Activated naive CD8-positive, alpha-beta T cell treated with anti-CD3 and anti-CD28 coated beads for 36 hours (primary cell): ENCODE results near the gene PTH2R. TPM values are rescaled to one million over a fixed set of nuclear protein-coding genes. Genes with fewer than 3 reads are reported as not detected.
"Not testable (repeated sequence)": the region's sequence is repeated elsewhere in the genome, so short reads cannot be mapped to it uniquely, and the experiment has no call there.

Experiments used
- DNase-seq: peaks from one replicate; pipeline ENCODE4 v3.0.0; 2021
- H3K27ac Mint-ChIP-seq: one replicate; pipeline ENCODE4 v1.8.0; 2022; ENCODE audit warnings: mild to moderate bottlenecking, moderate library complexity, mixed read lengths
- H3K27me3 Mint-ChIP-seq: one replicate; pipeline ENCODE4 v1.8.0; 2022; ENCODE audit warnings: mild to moderate bottlenecking, mixed read lengths
- H3K36me3 Mint-ChIP-seq: one replicate; pipeline ENCODE4 v1.8.0; 2021; ENCODE audit warnings: mild to moderate bottlenecking, mixed read lengths
- H3K4me1 Mint-ChIP-seq: one replicate; pipeline ENCODE4 v1.8.0; 2021; ENCODE audit warnings: mixed read lengths
- H3K4me3 Mint-ChIP-seq: one replicate; pipeline ENCODE4 v1.8.0; 2022; ENCODE audit warnings: mild to moderate bottlenecking, moderate library complexity, mixed read lengths
- H3K9me3 Mint-ChIP-seq: one replicate; pipeline ENCODE4 v1.8.0; 2022; ENCODE audit warnings: mixed read lengths
- total RNA-seq, 2 experiments: library from RNA; stranded (reverse); gene quantifications; one replicate each; pipeline ENCODE4 v1.2.3, GENCODE V29; 2021

PTH2R gene
- total RNA-seq, 2 experiments from 2014 or later, result 0.08 TPM; not detected in 1

- no peak for DNase-seq
- H3K4me3 Mint-ChIP-seq, result no peak overlapping the region
- H3K27me3 Mint-ChIP-seq, result peaks cover 6% of the 10 kb centered on the region
- no peaks in the 10 kb centered on the region for H3K4me1 Mint-ChIP-seq
- no peaks in the 10 kb centered on the region for H3K9me3 Mint-ChIP-seq
- H3K27ac Mint-ChIP-seq, result no peak overlapping the region
- no peaks in the 10 kb centered on the region for H3K36me3 Mint-ChIP-seq
Measured at GRCh38 chr2:208375491-208376068, 31.0 kb upstream of the PTH2R start.

- not testable (repeated sequence) for H3K36me3 Mint-ChIP-seq, H3K9me3 Mint-ChIP-seq, H3K4me1 Mint-ChIP-seq
Measured at GRCh38 chr2:208377344-208377860, 29.2 kb upstream of the PTH2R start.

GRCh38 chr2:208379192-208379591 lies 27.4 kb upstream of the PTH2R start:
- no peaks in the 10 kb centered on the region for H3K9me3 Mint-ChIP-seq
- H3K36me3 Mint-ChIP-seq, result no peaks in the 10 kb centered on the region
- H3K4me1 Mint-ChIP-seq, result no peaks in the 10 kb centered on the region
- H3K4me3 Mint-ChIP-seq, result no peak overlapping the region
- no peak overlapping the region for H3K27ac Mint-ChIP-seq
- H3K27me3 Mint-ChIP-seq, result peaks cover 23% of the 10 kb centered on the region
- no peak for DNase-seq

More at GRCh38 chr2:208377344-208377860, 29.2 kb upstream of the PTH2R start:
- not testable (repeated sequence) for H3K27me3 Mint-ChIP-seq, H3K4me3 Mint-ChIP-seq, H3K27ac Mint-ChIP-seq, DNase-seq

GRCh38 chr2:208384637-208385036 lies 22.0 kb upstream of the PTH2R start:
- no peak overlapping the region for H3K4me3 Mint-ChIP-seq
- no peaks in the 10 kb centered on the region for H3K36me3 Mint-ChIP-seq
- DNase-seq, result no peak
- no peaks in the 10 kb centered on the region for H3K4me1 Mint-ChIP-seq
- H3K9me3 Mint-ChIP-seq, result no peaks in the 10 kb centered on the region
- no peak overlapping the region for H3K27ac Mint-ChIP-seq
- peaks cover 20% of the 10 kb centered on the region for H3K27me3 Mint-ChIP-seq

GRCh38 chr2:208386541-208386940 lies 20.1 kb upstream of the PTH2R start:
- Mint-ChIP-seq H3K4me1 (no peaks in the 10 kb centered on the region), H3K4me3 (no peak overlapping the region), H3K27me3 (peaks cover 19% of the 10 kb centered on the region), H3K36me3 (peaks cover 1% of the 10 kb centered on the region), H3K27ac (no peak overlapping the region), H3K9me3 (no peaks in the 10 kb centered on the region)
- DNase-seq, result no peak

GRCh38 chr2:208389940-208390339 lies 16.7 kb upstream of the PTH2R start:
- peaks cover 10% of the 10 kb centered on the region for H3K9me3 Mint-ChIP-seq

GRCh38 chr2:208392300-208392699 lies 14.3 kb upstream of the PTH2R start:
- Mint-ChIP-seq H3K27me3 (peaks cover 3% of the 10 kb centered on the region), H3K4me1 (peaks cover 2% of the 10 kb centered on the region), H3K4me3 (no peak overlapping the region), H3K27ac (no peak overlapping the region), H3K9me3 (peaks cover 21% of the 10 kb centered on the region), H3K36me3 (peaks cover 6% of the 10 kb centered on the region)
- DNase-seq, result no peak

More at GRCh38 chr2:208389940-208390339, 16.7 kb upstream of the PTH2R start:
- Mint-ChIP-seq H3K27ac (no peak overlapping the region), H3K4me1 (no peaks in the 10 kb centered on the region), H3K36me3 (peaks cover 6% of the 10 kb centered on the region), H3K4me3 (no peak overlapping the region), H3K27me3 (peaks cover 3% of the 10 kb centered on the region)
- DNase-seq, result no peak

GRCh38 chr2:208396796-208397195 lies 9.8 kb upstream of the PTH2R start:
- not testable (repeated sequence) for H3K27ac Mint-ChIP-seq, H3K36me3 Mint-ChIP-seq, H3K4me3 Mint-ChIP-seq, DNase-seq, H3K4me1 Mint-ChIP-seq
- Mint-ChIP-seq H3K27me3 (peaks cover 10% of the 10 kb centered on the region), H3K9me3 (peaks cover 21% of the 10 kb centered on the region)

- DNase-seq, result no peak
- no peak overlapping the region for H3K27ac Mint-ChIP-seq
- H3K9me3 Mint-ChIP-seq, result peaks cover 12% of the 10 kb centered on the region
- H3K4me1 Mint-ChIP-seq, result peaks cover 2% of the 10 kb centered on the region
- H3K36me3 Mint-ChIP-seq, result no peaks in the 10 kb centered on the region
- peaks cover 20% of the 10 kb centered on the region for H3K27me3 Mint-ChIP-seq
- H3K4me3 Mint-ChIP-seq, result no peak overlapping the region
Measured at GRCh38 chr2:208399201-208399600, 7.4 kb upstream of the PTH2R start.

GRCh38 chr2:208407667-208408066 lies 1.1 kb downstream of the PTH2R start:
- H3K27ac Mint-ChIP-seq, result no peak overlapping the region
- no peaks in the 10 kb centered on the region for H3K36me3 Mint-ChIP-seq
- peaks cover 5% of the 10 kb centered on the region for H3K4me1 Mint-ChIP-seq
- no peaks in the 10 kb centered on the region for H3K9me3 Mint-ChIP-seq
- H3K4me3 Mint-ChIP-seq, result no peak overlapping the region
- peaks cover 47% of the 10 kb centered on the region for H3K27me3 Mint-ChIP-seq
- DNase-seq, result no peak

GRCh38 chr2:208413931-208414330 lies 7.3 kb downstream of the PTH2R start:
- Mint-ChIP-seq H3K27ac (no peak overlapping the region), H3K9me3 (no peaks in the 10 kb centered on the region), H3K36me3 (no peaks in the 10 kb centered on the region), H3K4me1 (no peaks in the 10 kb centered on the region), H3K4me3 (no peak overlapping the region), H3K27me3 (peaks cover 14% of the 10 kb centered on the region)
- no peak for DNase-seq

- Mint-ChIP-seq H3K4me1 (no peaks in the 10 kb centered on the region), H3K4me3 (no peak overlapping the region), H3K27ac (no peak overlapping the region), H3K36me3 (no peaks in the 10 kb centered on the region), H3K9me3 (no peaks in the 10 kb centered on the region), H3K27me3 (peaks cover 11% of the 10 kb centered on the region)
- no peak for DNase-seq
Measured at GRCh38 chr2:208415255-208415654, 8.7 kb downstream of the PTH2R start.

- no peak overlapping the region for H3K27ac Mint-ChIP-seq
- no peak overlapping the region for H3K4me3 Mint-ChIP-seq
- DNase-seq, result no peak
- no peaks in the 10 kb centered on the region for H3K4me1 Mint-ChIP-seq
- H3K9me3 Mint-ChIP-seq, result no peaks in the 10 kb centered on the region
- H3K36me3 Mint-ChIP-seq, result no peaks in the 10 kb centered on the region
- peaks cover 11% of the 10 kb centered on the region for H3K27me3 Mint-ChIP-seq
Measured at GRCh38 chr2:208415897-208416296, 9.3 kb downstream of the PTH2R start.

GRCh38 chr2:208426412-208427045 lies 19.9 kb downstream of the PTH2R start:
- Mint-ChIP-seq H3K4me3 (no peak overlapping the region), H3K4me1 (no peaks in the 10 kb centered on the region)

GRCh38 chr2:208437755-208438154 lies 31.2 kb downstream of the PTH2R start:
- H3K9me3 Mint-ChIP-seq, result no peaks in the 10 kb centered on the region
- no peak overlapping the region for H3K4me3 Mint-ChIP-seq
- no peaks in the 10 kb centered on the region for H3K36me3 Mint-ChIP-seq
- no peak for DNase-seq
- no peaks in the 10 kb centered on the region for H3K4me1 Mint-ChIP-seq
- H3K27me3 Mint-ChIP-seq, result peaks cover 7% of the 10 kb centered on the region
- no peak overlapping the region for H3K27ac Mint-ChIP-seq

More at GRCh38 chr2:208426412-208427045, 19.9 kb downstream of the PTH2R start:
- peaks cover 5% of the 10 kb centered on the region for H3K9me3 Mint-ChIP-seq
- H3K27ac Mint-ChIP-seq, result no peak overlapping the region
- H3K27me3 Mint-ChIP-seq, result peaks cover 6% of the 10 kb centered on the region
- no peak for DNase-seq
- no peaks in the 10 kb centered on the region for H3K36me3 Mint-ChIP-seq

GRCh38 chr2:208440716-208441115 lies 34.1 kb downstream of the PTH2R start:
- Mint-ChIP-seq H3K36me3 (no peaks in the 10 kb centered on the region), H3K4me3 (no peak overlapping the region), H3K27me3 (peaks cover 7% of the 10 kb centered on the region), H3K4me1 (no peaks in the 10 kb centered on the region), H3K9me3 (no peaks in the 10 kb centered on the region), H3K27ac (no peak overlapping the region)
- no peak for DNase-seq
